ENCODE results near the gene SPINK4.

DNA sequence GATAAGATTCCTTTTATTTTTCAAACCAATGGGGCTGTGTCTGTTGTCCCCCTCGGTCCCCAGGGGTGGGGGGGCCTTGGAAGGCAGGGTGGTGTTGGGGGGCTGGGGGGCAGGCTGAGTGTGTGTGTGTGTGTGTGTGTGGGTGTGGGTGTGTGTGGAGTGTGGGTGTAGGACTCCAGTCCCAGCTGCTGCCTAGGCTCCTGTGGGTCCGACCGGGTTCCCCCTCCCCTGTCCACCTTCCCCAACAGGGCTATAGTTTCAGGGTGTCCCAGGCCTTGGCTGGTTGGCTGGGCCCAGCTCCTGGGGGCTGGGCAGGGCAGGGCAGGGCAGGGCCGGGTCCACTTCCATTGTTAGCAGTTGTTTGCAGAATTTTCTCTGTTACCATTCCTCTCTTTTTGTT is 48.3 kb downstream of the SPINK4 start:
- TF ChIP-seq, protein P1, sequence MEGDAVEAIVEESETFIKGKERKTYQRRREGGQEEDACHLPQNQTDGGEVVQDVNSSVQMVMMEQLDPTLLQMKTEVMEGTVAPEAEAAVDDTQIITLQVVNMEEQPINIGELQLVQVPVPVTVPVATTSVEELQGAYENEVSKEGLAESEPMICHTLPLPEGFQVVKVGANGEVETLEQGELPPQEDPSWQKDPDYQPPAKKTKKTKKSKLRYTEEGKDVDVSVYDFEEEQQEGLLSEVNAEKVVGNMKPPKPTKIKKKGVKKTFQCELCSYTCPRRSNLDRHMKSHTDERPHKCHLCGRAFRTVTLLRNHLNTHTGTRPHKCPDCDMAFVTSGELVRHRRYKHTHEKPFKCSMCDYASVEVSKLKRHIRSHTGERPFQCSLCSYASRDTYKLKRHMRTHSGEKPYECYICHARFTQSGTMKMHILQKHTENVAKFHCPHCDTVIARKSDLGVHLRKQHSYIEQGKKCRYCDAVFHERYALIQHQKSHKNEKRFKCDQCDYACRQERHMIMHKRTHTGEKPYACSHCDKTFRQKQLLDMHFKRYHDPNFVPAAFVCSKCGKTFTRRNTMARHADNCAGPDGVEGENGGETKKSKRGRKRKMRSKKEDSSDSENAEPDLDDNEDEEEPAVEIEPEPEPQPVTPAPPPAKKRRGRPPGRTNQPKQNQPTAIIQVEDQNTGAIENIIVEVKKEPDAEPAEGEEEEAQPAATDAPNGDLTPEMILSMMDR (IDR thresholded peaks at IDR 0.05): no peak
- TF ChIP-seq POLR2A (IDR thresholded peaks at IDR 0.05) (no peak), EP300 (IDR thresholded peaks at IDR 0.05) (no peak)

All from tibial nerve (tissue), 4 donors.